ENCODE data around the gene TSSK6.

- TF ChIP-seq CTCF (conservative IDR thresholded peaks at IDR 0.05; ENCODE audit: low read depth, low read length), result no peak
- no peak for TF ChIP-seq POLR2A (IDR thresholded peaks at IDR 0.05; ENCODE audit: low read depth, low read length)
- no peak for TF ChIP-seq FOS (IDR thresholded peaks at IDR 0.05; ENCODE audit: low read depth, low read length)
- TF ChIP-seq MXI1 (IDR thresholded peaks at IDR 0.05; ENCODE audit: borderline replicate concordance, low read depth, low read length), result no peak
- no peak for TF ChIP-seq RCOR1 (IDR thresholded peaks at IDR 0.05; ENCODE audit: insufficient replicate concordance, low read length)
- no peak for TF ChIP-seq RAD21 (IDR thresholded peaks at IDR 0.05; ENCODE audit: low read length)
- no peak for TF ChIP-seq CEBPB (IDR thresholded peaks at IDR 0.05; ENCODE audit: low read depth, low read length)
- TF ChIP-seq NFE2L2 (IDR thresholded peaks at IDR 0.05; ENCODE audit: low read depth, low read length), result no peak
- TF ChIP-seq ELK1 (IDR thresholded peaks at IDR 0.05; ENCODE audit: borderline replicate concordance, low read depth, low read length), result no peak
- TF ChIP-seq MAZ (IDR thresholded peaks at IDR 0.05; ENCODE audit: borderline replicate concordance, low read depth, low read length), result no peak
Observed at GRCh38 chr19:19486343-19487076, 28.8 kb downstream of the TSSK6 start.

Measured in IMR-90 (cell line).